Inflammatory macrophage treated with lipopolysaccharide for 1 hour (primary cell): ENCODE data around the gene COLEC12.

Source experiments
- DNase-seq, 2 donors: peaks; one replicate each; pipeline ENCODE4 v3.0.0-alpha.2; 2020 to 2022

COLEC12 gene

GRCh38 chr18:354471-354870 is 146.0 kb downstream of the COLEC12 start:
- no peak for DNase-seq

GRCh38 chr18:354003-354402 is 146.5 kb downstream of the COLEC12 start:
- peak in 1 of 2 donors; percentile 42 for DNase-seq

- DNase-seq, result no peak
Observed at GRCh38 chr18:352438-352837, 148.1 kb downstream of the COLEC12 start.

- no peak for DNase-seq
Observed at GRCh38 chr18:350953-351572, 149.4 kb downstream of the COLEC12 start.

GRCh38 chr18:346600-346999 is 153.9 kb downstream of the COLEC12 start:
- DNase-seq, result no peak

- no peak for DNase-seq
Observed at GRCh38 chr18:341102-341501, 159.4 kb downstream of the COLEC12 start.

GRCh38 chr18:340044-340443 is 160.5 kb downstream of the COLEC12 start:
- DNase-seq, result no peak

- DNase-seq, result no peak
Observed at GRCh38 chr18:339200-339599, 161.3 kb downstream of the COLEC12 start.

GRCh38 chr18:336713-337112 is 163.8 kb downstream of the COLEC12 start:
- DNase-seq, result peak; percentile 66 to 90

- peak; percentile 32 to 67 for DNase-seq
Observed at GRCh38 chr18:335733-336132, 164.8 kb downstream of the COLEC12 start.

- no peak for DNase-seq
Observed at GRCh38 chr18:334575-335132, 165.8 kb downstream of the COLEC12 start.

GRCh38 chr18:332721-333510 is 167.6 kb downstream of the COLEC12 start:
- DNase-seq, result no peak

- DNase-seq, result peak; percentile 76 to 93
Observed at GRCh38 chr18:332007-332406, 168.5 kb downstream of the COLEC12 start.

GRCh38 chr18:331221-331821 is 169.2 kb downstream of the COLEC12 start:
- peak; percentile 27 to 55 for DNase-seq

GRCh38 chr18:328928-329327 is 171.6 kb downstream of the COLEC12 start:
- DNase-seq, result no peak

- no peak for DNase-seq
Observed at GRCh38 chr18:326846-327245, 173.7 kb downstream of the COLEC12 start.

- peak; percentile 51 to 71 for DNase-seq
Observed at GRCh38 chr18:323253-323622, 177.3 kb downstream of the COLEC12 start.

GRCh38 chr18:321865-322467 is 178.5 kb downstream of the COLEC12 start:
- no peak for DNase-seq

GRCh38 chr18:320155-320554 is 180.3 kb downstream of the COLEC12 start:
- DNase-seq, result no peak

- no peak for DNase-seq
Observed at GRCh38 chr18:319720-320119, 180.8 kb downstream of the COLEC12 start.

- no peak for DNase-seq
Observed at GRCh38 chr18:318791-319291, 181.7 kb downstream of the COLEC12 start.

- DNase-seq, result no peak
Observed at GRCh38 chr18:317618-318017, 182.9 kb downstream of the COLEC12 start.

GRCh38 chr18:316393-316792 is 184.1 kb downstream of the COLEC12 start:
- DNase-seq, result no peak
